ENCODE results near the gene MEGF9.

- TF ChIP-seq CTCF (IDR thresholded peaks at IDR 0.05; ENCODE audit: low read depth, low read length) (no peak), EZH2phosphoT487 (IDR thresholded peaks at IDR 0.05; ENCODE audit: low read depth) (no peak)
Measured at GRCh38 chr9:120758544-120758943, 44.3 kb upstream of the MEGF9 start.
